H1 (cell line): ENCODE data around the gene PSMC4. TPM values are rescaled to one million over a fixed set of nuclear protein-coding genes. Genes with fewer than 3 reads are reported as not detected.

Experiments
- ATF3 ChIP-seq: IDR thresholded peaks from 2 replicates; pipeline ENCODE4 v1.6.1; 2011; ENCODE audit warnings: low read depth, mild to moderate bottlenecking, low read length; ENCODE audit not compliant: insufficient read depth
- BCL11A ChIP-seq, 2 experiments: IDR thresholded peaks; one replicate each; pipeline ENCODE4 v1.6.1; 2011; ENCODE audit warnings: low read depth in 2 of 2, low read length in 2 of 2, mild to moderate bottlenecking in 2 of 2
- BRCA1 ChIP-seq: IDR thresholded peaks from 2 replicates; pipeline ENCODE4 v1.6.1; 2012; ENCODE audit warnings: low read depth, low read length, improper control_type of control experiment
- CHD1 ChIP-seq: IDR thresholded peaks from 2 replicates; pipeline ENCODE4 v1.6.1; 2012; ENCODE audit warnings: low read depth, low read length, improper control_type of control experiment
- CHD2 ChIP-seq: IDR thresholded peaks from 2 replicates; pipeline ENCODE4 v1.6.1; 2012; ENCODE audit warnings: low read length, improper control_type of control experiment
- CREB1 ChIP-seq: IDR thresholded peaks from 2 replicates; pipeline ENCODE4 v1.6.1; 2012; ENCODE audit warnings: inconsistent platforms
- E2F6 ChIP-seq: IDR thresholded peaks from 2 replicates; pipeline ENCODE4 v1.6.1; 2012; ENCODE audit warnings: inconsistent platforms
- EP300 ChIP-seq, 2 experiments: IDR thresholded peaks; 1 replicate in 1 of 2; 2 replicates in 1 of 2; pipeline ENCODE4 v1.6.1; 2011 to 2012; ENCODE audit warnings: low read depth in 2 of 2, low read length in 2 of 2, mild to moderate bottlenecking in 2 of 2, borderline replicate concordance in 1 of 2, inconsistent platforms in 1 of 2, moderate library complexity in 1 of 2
- EZH2 ChIP-seq: fragments of 200-600 bp; sonication (generic); IDR thresholded peaks from 2 replicates; pipeline ENCODE4 v1.7.1; 2012; ENCODE audit warnings: low read depth, mild to moderate bottlenecking, moderate library complexity, low read length, inconsistent platforms; ENCODE audit not compliant: severe bottlenecking
- GTF2F1 ChIP-seq: IDR thresholded peaks from 2 replicates; pipeline ENCODE4 v1.6.1; 2012; ENCODE audit warnings: low read depth, low read length, improper control_type of control experiment, borderline replicate concordance
- HDAC2 ChIP-seq, 2 experiments: fragments of 300-600 bp in 1 of 2; sonication (generic) in 1 of 2; IDR thresholded peaks; 2 replicates each; pipeline ENCODE4 v1.6.1; 2011 to 2012; ENCODE audit warnings: low read depth in 2 of 2, low read length in 2 of 2, mild to moderate bottlenecking in 2 of 2, moderate library complexity in 2 of 2, borderline replicate concordance in 1 of 2, inconsistent platforms in 1 of 2
- KDM5A ChIP-seq: fragments of 200-600 bp; IDR thresholded peaks from 2 replicates; pipeline ENCODE4 v1.7.1; 2012; ENCODE audit warnings: mild to moderate bottlenecking, low read length, inconsistent platforms, mixed read lengths
- MAFK ChIP-seq: IDR thresholded peaks from 2 replicates; pipeline ENCODE4 v1.6.1; 2012; ENCODE audit warnings: low read depth, mild to moderate bottlenecking, improper control_type of control experiment, low read length
- POLR2AphosphoS5 ChIP-seq: IDR thresholded peaks from 2 replicates; pipeline ENCODE4 v1.6.1; 2011; ENCODE audit warnings: low read depth, low read length
- RAD21 ChIP-seq, 2 experiments: IDR thresholded peaks in 1 of 2; conservative IDR thresholded peaks in 1 of 2; 2 replicates each; pipeline ENCODE4 v1.6.1; 2011; ENCODE audit warnings: low read depth in 2 of 2, low read length in 2 of 2, improper control_type of control experiment in 1 of 2, inconsistent platforms in 1 of 2, mild to moderate bottlenecking in 1 of 2, moderate library complexity in 1 of 2
- SAP30 ChIP-seq: fragments of 300-600 bp; sonication (generic); IDR thresholded peaks from 2 replicates; pipeline ENCODE4 v1.7.1; 2012; ENCODE audit warnings: low read length, moderate library complexity, mild to moderate bottlenecking, inconsistent platforms; ENCODE audit not compliant: insufficient read depth, insufficient replicate concordance
- TAF7 ChIP-seq: optimal IDR thresholded peaks from 2 replicates; pipeline ENCODE3; 2011; ENCODE audit warnings: low read depth, mild to moderate bottlenecking, inconsistent platforms, low read length, moderate library complexity, borderline replicate concordance
- TCF12 ChIP-seq: IDR thresholded peaks from 2 replicates; pipeline ENCODE4 v1.6.1; 2011; ENCODE audit warnings: low read depth, mild to moderate bottlenecking, low read length
- TEAD4 ChIP-seq: IDR thresholded peaks from 2 replicates; pipeline ENCODE4 v1.6.1; 2012; ENCODE audit warnings: low read depth, low read length, inconsistent platforms, mixed read lengths
- YY1 ChIP-seq: IDR thresholded peaks from 2 replicates; pipeline ENCODE4 v1.6.1; 2011; ENCODE audit warnings: low read depth, mild to moderate bottlenecking, low read length
- ZNF274 ChIP-seq: IDR thresholded peaks from 2 replicates; pipeline ENCODE4 v1.7.0; 2012; ENCODE audit warnings: low read length, borderline replicate concordance; ENCODE audit errors: extremely low read depth
- polyA plus RNA-seq, 7 experiments: library from polyadenylated mRNA; depleted of rRNA in 3 of 7; stranded (reverse) in 5 of 7; unstranded in 2 of 7; fragments of >200 nt in 5 of 7; fragments of 200-250 nt in 2 of 7; gene quantifications; 1 replicate in 5 of 7; 2 replicates in 1 of 7; 4 replicates in 1 of 7; pipeline versions ENCODE4 v1.2.1 to v1.2.3, GENCODE V29; 2011 to 2013; ENCODE audit warnings: missing spikeins in 2 of 7, mixed read lengths in 2 of 7
- total RNA-seq: library from RNA; stranded (reverse); fragmentation: NEBNext Ultra II Directional; extraction: Animal tissue kit (Norgen Biotek cat#: 25700); gene quantifications from 2 replicates; pipeline ENCODE4 v1.2.1, GENCODE V29; 2021

Gene PSMC4
- total and polyA plus RNA-seq, 2 of the 8 experiments (the other 6 are each of a cell fraction or from before 2014, with no cell fraction given): 116 to 126 TPM

- no peak for TF ChIP-seq CHD1
- TF ChIP-seq MAFK: no peak
- peak; percentile 61 for TF ChIP-seq TAF7
- peak; percentile 57 to 63 for TF ChIP-seq RAD21 (IDR thresholded peaks at IDR 0.05 in 1 of 2, conservative IDR thresholded peaks at IDR 0.05 in 1 of 2; ENCODE audit: low read depth in 2 of 2, low read length in 2 of 2)
- peak; percentile 84 for TF ChIP-seq YY1
- no peak for TF ChIP-seq ATF3
- no peak for TF ChIP-seq ZNF274
- peak; percentile 91 for TF ChIP-seq CREB1
- TF ChIP-seq BCL11A (IDR thresholded peaks at IDR 0.05; ENCODE audit: low read depth in 2 of 2, low read length in 2 of 2): no peak
- peak; percentile 27 for TF ChIP-seq SAP30
- TF ChIP-seq TEAD4: no peak
- no peak for TF ChIP-seq CHD2
- TF ChIP-seq KDM5A: peak; percentile 73
- TF ChIP-seq EZH2: no peak
- peak in 1 of 2 experiments; percentile 60; a peak in 1 of 3 replicates for TF ChIP-seq EP300 (IDR thresholded peaks at IDR 0.05; ENCODE audit: borderline replicate concordance in 1 of 2, low read depth in 2 of 2, low read length in 2 of 2)
- no peak for TF ChIP-seq BRCA1
- TF ChIP-seq E2F6: peak; percentile 89
- TF ChIP-seq TCF12: no peak
- peak; percentile 89 to 96; a peak in 2 of 4 replicates for TF ChIP-seq HDAC2 (IDR thresholded peaks at IDR 0.05; ENCODE audit: borderline replicate concordance in 1 of 2, low read depth in 2 of 2, low read length in 2 of 2)
- TF ChIP-seq GTF2F1: no peak
- peak; percentile 82 for TF ChIP-seq POLR2AphosphoS5
These were observed at the start of gene PSMC4 (continued) for GRCh38 chr19:39970675-39971379.
